ENCODE results near the gene SURF1. TPM values are rescaled to one million over a fixed set of nuclear protein-coding genes. Genes with fewer than 3 reads are reported as not detected.

Gene SURF1
- polyA plus RNA-seq, 4 donors, result 38.4 to 94.4 (median 85.4) TPM

DNA sequence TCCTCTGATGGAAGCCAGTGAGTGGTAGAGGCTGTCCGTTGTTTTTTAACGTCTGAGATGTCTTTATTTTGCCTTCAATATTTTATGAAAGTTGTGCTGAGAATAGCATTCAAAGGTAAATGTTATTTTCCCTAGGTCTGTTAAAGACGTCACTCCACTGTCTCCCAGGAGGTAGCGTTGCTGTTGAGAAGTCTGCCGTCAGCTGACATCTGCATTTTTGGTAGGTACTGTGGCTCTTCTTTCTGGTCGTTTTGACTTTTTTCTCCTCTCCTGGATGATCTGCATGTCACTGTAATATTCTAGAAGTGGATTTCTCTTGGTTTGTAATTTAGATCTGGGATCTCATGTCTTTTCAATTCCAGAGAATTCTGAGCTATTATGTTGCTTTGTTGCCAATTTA is 46.7 kb downstream of the SURF1 start:
- 82 to 89% (median 85%) methylated on average over 6 of the region's 6 CpGs for WGBS, 3 donors
- FAIRE-seq (no peak), DNase-seq (no peak)
- Histone ChIP-seq H3K4me3 (ENCODE audit: low read depth in 1 of 3, low read length in 3 of 3) (no peak overlapping the region), H3K9me3 (ENCODE audit: control insufficient read depth in 2 of 2, insufficient read depth in 1 of 2, low read depth in 1 of 2, low read length in 1 of 2) (no peaks in the 10 kb centered on the region), H3K4me1 (ENCODE audit: control insufficient read depth in 3 of 3, insufficient read depth in 2 of 3, low read depth in 1 of 3, low read length in 2 of 3) (no peaks in the 10 kb centered on the region), H3K27me3 (ENCODE audit: control insufficient read depth in 3 of 3, insufficient read depth in 3 of 3, low read length in 3 of 3) (peaks cover 0 to 2% (median 0%) of the 10 kb centered on the region in 3 donors), H3K27ac (ENCODE audit: low read depth in 1 of 3, low read length in 2 of 3) (no peak overlapping the region), H3K36me3 (ENCODE audit: control insufficient read depth in 3 of 3, insufficient read depth in 2 of 3, low read depth in 1 of 3, low read length in 3 of 3) (no peaks in the 10 kb centered on the region)

- Histone ChIP-seq H3K4me1 (ENCODE audit: control insufficient read depth in 3 of 3, insufficient read depth in 2 of 3, low read depth in 1 of 3, low read length in 2 of 3) (no peaks in the 10 kb centered on the region), H3K4me3 (ENCODE audit: low read depth in 1 of 3, low read length in 3 of 3) (no peak overlapping the region), H3K36me3 (ENCODE audit: control insufficient read depth in 3 of 3, insufficient read depth in 2 of 3, low read depth in 1 of 3, low read length in 3 of 3) (no peaks in the 10 kb centered on the region), H3K27ac (ENCODE audit: low read depth in 1 of 3, low read length in 2 of 3) (no peak overlapping the region), H3K27me3 (ENCODE audit: control insufficient read depth in 3 of 3, insufficient read depth in 3 of 3, low read length in 3 of 3) (peaks cover 0 to 2% (median 0%) of the 10 kb centered on the region in 3 donors), H3K9me3 (ENCODE audit: control insufficient read depth in 2 of 2, insufficient read depth in 1 of 2, low read depth in 1 of 2, low read length in 1 of 2) (no peaks in the 10 kb centered on the region)
- FAIRE-seq, result no peak
- no peak for DNase-seq
- WGBS, 3 donors, result 75 to 83% (median 79%) methylated on average over 16 of the region's 16 CpGs
Observed at GRCh38 chr9:133307301-133307700, 49.0 kb downstream of the SURF1 start.

- DNase-seq, result no peak
- no peaks in the 10 kb centered on the region for H3K9me3 ChIP-seq (ENCODE audit: control insufficient read depth in 2 of 2, insufficient read depth in 1 of 2, low read depth in 1 of 2, low read length in 1 of 2)
- H3K4me3 ChIP-seq (ENCODE audit: low read depth in 1 of 3, low read length in 3 of 3), result no peak overlapping the region
- no peaks in the 10 kb centered on the region for H3K36me3 ChIP-seq (ENCODE audit: control insufficient read depth in 3 of 3, insufficient read depth in 2 of 3, low read depth in 1 of 3, low read length in 3 of 3)
- H3K4me1 ChIP-seq (ENCODE audit: control insufficient read depth in 3 of 3, insufficient read depth in 2 of 3, low read depth in 1 of 3, low read length in 2 of 3), result no peaks in the 10 kb centered on the region
- peaks cover 0 to 2% (median under 1%) of the 10 kb centered on the region in 3 donors for H3K27me3 ChIP-seq (ENCODE audit: control insufficient read depth in 3 of 3, insufficient read depth in 3 of 3, low read length in 3 of 3)
- FAIRE-seq, result no peak
- WGBS, 3 donors, result 76 to 82% (median 79%) methylated on average over 30 to 31 of the region's 31 CpGs
- H3K27ac ChIP-seq (ENCODE audit: low read depth in 1 of 3, low read length in 2 of 3), result no peak overlapping the region
Observed at GRCh38 chr9:133306242-133307204, 49.8 kb downstream of the SURF1 start.

GRCh38 chr9:133305731-133306130 is 50.6 kb downstream of the SURF1 start:
- H3K4me3 ChIP-seq (ENCODE audit: low read depth in 1 of 3, low read length in 3 of 3), result no peak overlapping the region
- DNase-seq, result no peak

DNA sequence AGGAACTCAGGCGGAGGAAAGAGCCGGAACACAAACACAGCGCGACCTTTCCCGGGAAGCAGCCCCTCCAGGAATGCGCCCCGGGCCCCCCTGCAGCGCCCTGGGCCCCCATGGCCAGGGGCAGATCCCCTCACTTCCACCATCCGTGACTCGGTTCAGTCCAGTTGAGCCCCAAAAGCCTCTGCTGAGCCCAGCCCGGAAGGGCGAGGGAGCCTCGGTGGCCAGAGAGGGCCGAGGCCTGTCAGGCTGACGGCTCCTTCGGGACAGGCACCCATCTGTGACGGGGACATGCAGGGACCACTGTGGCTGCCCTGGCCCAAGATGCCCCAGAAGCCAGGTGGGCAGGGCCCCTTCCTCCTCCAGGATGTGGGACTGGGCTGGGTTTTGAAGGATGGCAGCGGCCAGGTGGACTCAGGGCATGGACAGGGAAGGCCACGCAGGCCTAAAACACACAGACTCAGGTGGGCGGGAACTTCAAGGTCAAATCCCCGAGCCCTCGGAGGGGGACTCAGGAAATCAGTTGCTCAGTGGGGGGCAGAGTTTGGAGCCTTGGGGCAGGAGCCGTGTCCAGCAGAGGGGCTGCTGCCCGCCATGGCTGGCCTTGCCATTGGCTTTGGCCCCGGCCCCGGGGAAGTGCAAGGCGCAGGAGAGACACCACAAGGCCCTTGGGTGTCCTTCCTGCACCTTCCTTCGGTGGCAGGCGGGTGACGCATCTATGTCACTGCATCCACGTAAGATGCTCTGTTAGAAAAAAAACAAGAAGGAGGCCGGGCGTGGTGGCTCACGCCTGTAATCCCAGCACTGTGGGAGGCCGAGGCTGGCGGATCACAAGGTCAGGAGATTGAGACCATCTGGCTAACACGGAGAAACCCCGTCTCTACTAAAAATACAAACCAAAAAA is 51.6 kb downstream of the SURF1 start:
- no peaks in the 10 kb centered on the region for H3K4me1 ChIP-seq (ENCODE audit: control insufficient read depth in 3 of 3, insufficient read depth in 2 of 3, low read depth in 1 of 3, low read length in 2 of 3)
- 88 to 89% (median 88%) methylated on average over 37 to 38 of the region's 38 CpGs for WGBS, 3 donors
- no peaks in the 10 kb centered on the region for H3K9me3 ChIP-seq (ENCODE audit: control insufficient read depth in 2 of 2, insufficient read depth in 1 of 2, low read depth in 1 of 2, low read length in 1 of 2)
- no peak for DNase-seq
- no peak for FAIRE-seq
- H3K4me3 ChIP-seq (ENCODE audit: low read depth in 1 of 3, low read length in 3 of 3), result no peak overlapping the region
- H3K36me3 ChIP-seq (ENCODE audit: control insufficient read depth in 3 of 3, insufficient read depth in 2 of 3, low read depth in 1 of 3, low read length in 3 of 3), result no peaks in the 10 kb centered on the region
- peaks cover 0 to 2% (median 2%) of the 10 kb centered on the region in 3 donors for H3K27me3 ChIP-seq (ENCODE audit: control insufficient read depth in 3 of 3, insufficient read depth in 3 of 3, low read length in 3 of 3)
- H3K27ac ChIP-seq (ENCODE audit: low read depth in 1 of 3, low read length in 2 of 3), result no peak overlapping the region

More at GRCh38 chr9:133305731-133306130, 50.6 kb downstream of the SURF1 start:
- no peaks in the 10 kb centered on the region for H3K36me3 ChIP-seq (ENCODE audit: control insufficient read depth in 3 of 3, insufficient read depth in 2 of 3, low read depth in 1 of 3, low read length in 3 of 3)
- peaks cover 0 to 2% (median 2%) of the 10 kb centered on the region in 3 donors for H3K27me3 ChIP-seq (ENCODE audit: control insufficient read depth in 3 of 3, insufficient read depth in 3 of 3, low read length in 3 of 3)
- WGBS, 3 donors, result 77 to 90% (median 86%) methylated on average over 22 to 23 of the region's 23 CpGs
- FAIRE-seq, result no peak
- no peak overlapping the region for H3K27ac ChIP-seq (ENCODE audit: low read depth in 1 of 3, low read length in 2 of 3)
- no peaks in the 10 kb centered on the region for H3K9me3 ChIP-seq (ENCODE audit: control insufficient read depth in 2 of 2, insufficient read depth in 1 of 2, low read depth in 1 of 2, low read length in 1 of 2)
- no peaks in the 10 kb centered on the region for H3K4me1 ChIP-seq (ENCODE audit: control insufficient read depth in 3 of 3, insufficient read depth in 2 of 3, low read depth in 1 of 3, low read length in 2 of 3)

- H3K9me3 ChIP-seq (ENCODE audit: control insufficient read depth in 2 of 2, insufficient read depth in 1 of 2, low read depth in 1 of 2, low read length in 1 of 2), result no peaks in the 10 kb centered on the region
- WGBS, 3 donors, result 75 to 83% (median 83%) methylated on average over 13 of the region's 13 CpGs
- no peaks in the 10 kb centered on the region for H3K4me1 ChIP-seq (ENCODE audit: control insufficient read depth in 3 of 3, insufficient read depth in 2 of 3, low read depth in 1 of 3, low read length in 2 of 3)
- H3K27me3 ChIP-seq (ENCODE audit: control insufficient read depth in 3 of 3, insufficient read depth in 3 of 3, low read length in 3 of 3), result peaks cover 0 to 2% (median 0%) of the 10 kb centered on the region in 3 donors
- H3K4me3 ChIP-seq (ENCODE audit: low read depth in 1 of 3, low read length in 3 of 3), result no peak overlapping the region
- FAIRE-seq (no peak), DNase-seq (no peak)
- no peak overlapping the region for H3K27ac ChIP-seq (ENCODE audit: low read depth in 1 of 3, low read length in 2 of 3)
- H3K36me3 ChIP-seq (ENCODE audit: control insufficient read depth in 3 of 3, insufficient read depth in 2 of 3, low read depth in 1 of 3, low read length in 3 of 3), result no peaks in the 10 kb centered on the region
Observed at GRCh38 chr9:133304158-133304470, 52.2 kb downstream of the SURF1 start.

DNA sequence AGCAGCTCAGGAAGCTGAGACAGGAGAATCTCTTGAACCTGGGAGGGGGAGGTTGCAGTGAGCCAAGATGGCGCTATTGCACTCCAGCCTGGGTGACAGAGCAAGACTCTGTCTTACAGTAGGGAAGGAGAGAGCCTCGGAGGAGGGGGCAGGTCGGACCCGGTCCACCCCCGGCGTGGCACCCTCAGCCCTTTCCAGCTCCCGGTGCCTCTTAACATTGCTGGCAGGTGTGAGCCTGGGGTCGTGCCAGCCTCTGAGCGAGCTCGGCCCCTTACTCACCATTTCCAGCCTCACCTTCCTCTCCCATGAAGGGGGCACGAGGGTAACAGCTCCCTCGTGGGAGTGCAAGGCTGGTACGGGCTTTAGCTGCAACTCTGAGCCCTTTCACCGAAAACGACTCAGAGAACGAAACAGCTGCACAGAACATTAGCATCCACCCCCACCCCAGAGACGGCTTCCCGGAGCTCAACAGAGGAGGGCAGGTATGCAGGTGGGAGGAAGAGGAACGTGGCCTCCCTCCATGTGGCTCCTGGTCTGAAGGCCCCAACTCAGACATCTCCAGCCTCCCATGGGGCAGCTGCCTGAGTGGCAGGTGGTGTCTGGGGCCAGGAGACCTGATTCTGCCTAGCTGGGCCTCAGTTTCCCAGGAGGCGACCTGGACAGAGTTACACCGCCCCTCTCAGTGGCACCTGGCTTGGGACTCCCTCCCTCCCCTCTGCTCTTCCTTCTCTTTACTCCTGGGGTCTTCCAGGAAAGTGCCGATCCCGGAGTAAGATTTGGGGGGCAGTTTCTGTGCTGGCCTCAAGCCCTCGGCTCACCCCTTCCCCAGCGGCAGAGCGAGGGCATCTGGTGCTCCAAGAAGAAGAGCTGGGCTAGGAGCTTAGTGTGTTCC is 52.8 kb downstream of the SURF1 start:
- H3K27me3 ChIP-seq (ENCODE audit: control insufficient read depth in 3 of 3, insufficient read depth in 3 of 3, low read length in 3 of 3), result peaks cover 0 to 2% (median 0%) of the 10 kb centered on the region in 3 donors
- WGBS, 3 donors, result 77 to 83% (median 82%) methylated on average over 22 to 26 of the region's 26 CpGs
- no peak for DNase-seq
- no peaks in the 10 kb centered on the region for H3K9me3 ChIP-seq (ENCODE audit: control insufficient read depth in 2 of 2, insufficient read depth in 1 of 2, low read depth in 1 of 2, low read length in 1 of 2)
- no peak overlapping the region for H3K4me3 ChIP-seq (ENCODE audit: low read depth in 1 of 3, low read length in 3 of 3)
- H3K4me1 ChIP-seq (ENCODE audit: control insufficient read depth in 3 of 3, insufficient read depth in 2 of 3, low read depth in 1 of 3, low read length in 2 of 3), result no peaks in the 10 kb centered on the region
- no peak overlapping the region for H3K27ac ChIP-seq (ENCODE audit: low read depth in 1 of 3, low read length in 2 of 3)
- FAIRE-seq, result no peak
- no peaks in the 10 kb centered on the region for H3K36me3 ChIP-seq (ENCODE audit: control insufficient read depth in 3 of 3, insufficient read depth in 2 of 3, low read depth in 1 of 3, low read length in 3 of 3)

Data from small intestine (tissue), 7 donors.